Stimulated activated CD4-positive, alpha-beta T cell treated with anti-CD3 and anti-CD28 coated beads, Interleukin-1b, Interleukin-23, amount 100 ng/mL, for 1 hour (primary cell): ENCODE results near the gene ELF4.

Experiments
- DNase-seq, 2 donors: peaks; one replicate each; pipeline ENCODE4 v3.0.0-alpha.2; 2020; ENCODE audit warnings: low read depth in 2 of 2

The ELF4 gene

GRCh38 chrX:130110379-130111219 is at the start of gene ELF4:
Gene ELF4 (minus strand): TSS chrX:130110497. CDS start chrX:130081330, 29,167 bp downstream.
- peak; percentile 15 to 28 for DNase-seq

GRCh38 chrX:130159776-130160175 is 49.5 kb upstream of the ELF4 start:
- no peak for DNase-seq

- no peak for DNase-seq
Observed at GRCh38 chrX:130158311-130158710, 48.0 kb upstream of the ELF4 start.

GRCh38 chrX:130155564-130155963 is 45.3 kb upstream of the ELF4 start:
- no peak for DNase-seq

- no peak for DNase-seq
Observed at GRCh38 chrX:130147631-130148030, 37.3 kb upstream of the ELF4 start.

- DNase-seq = no peak
Observed at GRCh38 chrX:130145123-130145522, 34.8 kb upstream of the ELF4 start.

- no peak for DNase-seq
Observed at GRCh38 chrX:130144509-130144908, 34.2 kb upstream of the ELF4 start.

- DNase-seq = no peak
Observed at GRCh38 chrX:130139474-130140201, 29.3 kb upstream of the ELF4 start.

- no peak for DNase-seq
Observed at GRCh38 chrX:130136961-130137360, 26.7 kb upstream of the ELF4 start.

GRCh38 chrX:130136496-130136895 is 26.2 kb upstream of the ELF4 start:
- no peak for DNase-seq

GRCh38 chrX:130130990-130131389 is 20.7 kb upstream of the ELF4 start:
- no peak for DNase-seq

- no peak for DNase-seq
Observed at GRCh38 chrX:130125091-130125874, 15.0 kb upstream of the ELF4 start.

GRCh38 chrX:130124577-130124976 is 14.3 kb upstream of the ELF4 start:
- no peak for DNase-seq

GRCh38 chrX:130121505-130121800 is 11.2 kb upstream of the ELF4 start:
- DNase-seq = no peak

- peak; percentile 14 to 44 for DNase-seq
Observed at GRCh38 chrX:130120746-130121504, 10.6 kb upstream of the ELF4 start.

GRCh38 chrX:130120321-130120731 is 10.0 kb upstream of the ELF4 start:
- no peak for DNase-seq

- no peak for DNase-seq
Observed at GRCh38 chrX:130119312-130119898, 9.1 kb upstream of the ELF4 start.

GRCh38 chrX:130118441-130119311 is 8.4 kb upstream of the ELF4 start:
- DNase-seq = no peak

GRCh38 chrX:130117166-130117565 is 6.9 kb upstream of the ELF4 start:
- no peak for DNase-seq
